Cardiac muscle cell (in vitro differentiated cells and primary cell): ENCODE results near the gene ASB15. TPM values are rescaled to one million over a fixed set of nuclear protein-coding genes. Genes with fewer than 3 reads are reported as not detected.

Experiments
- DNase-seq, 2 donors: peaks; one replicate each; pipeline versions ENCODE4 v3.0.0 to v3.0.0-alpha.2; 2010 to 2017; ENCODE audit warnings: low read depth in 1 of 2, low spot score in 1 of 2
- H3K27ac ChIP-seq: fragments of 200-600 bp; sonication (generic); 2 replicates; pipeline ENCODE4 v1.5.1; 2016
- H3K27me3 ChIP-seq: fragments of 200-600 bp; sonication (generic); 2 replicates; pipeline ENCODE4 v1.6.0; 2016; ENCODE audit warnings: control low read depth
- H3K36me3 ChIP-seq: fragments of 200-600 bp; sonication (generic); 2 replicates; pipeline ENCODE4 v1.5.1; 2016; ENCODE audit warnings: control low read depth
- H3K4me1 ChIP-seq: fragments of 200-600 bp; sonication (generic); 2 replicates; pipeline ENCODE4 v1.8.1; 2017; ENCODE audit warnings: low read depth, mild to moderate bottlenecking, mixed run types
- H3K4me3 ChIP-seq: fragments of 200-600 bp; sonication (generic); 2 replicates; pipeline ENCODE4 v1.5.1; 2016; ENCODE audit warnings: mild to moderate bottlenecking
- H3K9me3 ChIP-seq: fragments of 200-600 bp; sonication (generic); 2 replicates; pipeline ENCODE4 v1.5.1; 2017; ENCODE audit warnings: low read depth, mild to moderate bottlenecking, control low read depth
- polyA plus RNA-seq: library from polyadenylated mRNA; unstranded; fragments of >200 nt; fragmentation: Nextera tagmentation; extraction: Ambion mirVana; gene quantifications from 2 replicates; pipeline ENCODE4 v1.2.1, GENCODE V29; 2016
- total RNA-seq: library from RNA; depleted of rRNA; stranded (reverse); fragments of >200 nt; gene quantifications from 2 replicates; pipeline ENCODE4 v1.2.3, GENCODE V29; 2016
- TF ChIP-seq, protein P1 (sequence below): IDR thresholded peaks from 2 replicates; pipeline ENCODE4 v1.5.1; 2012; ENCODE audit warnings: low read depth, mild to moderate bottlenecking, low read length

The ASB15 gene
- total and polyA plus RNA-seq, 2 experiments from 2014 or later, result not detected

GRCh38 chr7:123679614-123680013, 78.0 kb downstream of the ASB15 start:
- Histone ChIP-seq H3K4me1 (peaks cover 37% of the 10 kb centered on the region), H3K36me3 (peaks cover 9% of the 10 kb centered on the region), H3K9me3 (no peaks in the 10 kb centered on the region), H3K27ac (peak overlapping the region; percentile 99), H3K27me3 (no peaks in the 10 kb centered on the region), H3K4me3 (no peak overlapping the region)
- no peak for DNase-seq
- TF ChIP-seq, protein P1, sequence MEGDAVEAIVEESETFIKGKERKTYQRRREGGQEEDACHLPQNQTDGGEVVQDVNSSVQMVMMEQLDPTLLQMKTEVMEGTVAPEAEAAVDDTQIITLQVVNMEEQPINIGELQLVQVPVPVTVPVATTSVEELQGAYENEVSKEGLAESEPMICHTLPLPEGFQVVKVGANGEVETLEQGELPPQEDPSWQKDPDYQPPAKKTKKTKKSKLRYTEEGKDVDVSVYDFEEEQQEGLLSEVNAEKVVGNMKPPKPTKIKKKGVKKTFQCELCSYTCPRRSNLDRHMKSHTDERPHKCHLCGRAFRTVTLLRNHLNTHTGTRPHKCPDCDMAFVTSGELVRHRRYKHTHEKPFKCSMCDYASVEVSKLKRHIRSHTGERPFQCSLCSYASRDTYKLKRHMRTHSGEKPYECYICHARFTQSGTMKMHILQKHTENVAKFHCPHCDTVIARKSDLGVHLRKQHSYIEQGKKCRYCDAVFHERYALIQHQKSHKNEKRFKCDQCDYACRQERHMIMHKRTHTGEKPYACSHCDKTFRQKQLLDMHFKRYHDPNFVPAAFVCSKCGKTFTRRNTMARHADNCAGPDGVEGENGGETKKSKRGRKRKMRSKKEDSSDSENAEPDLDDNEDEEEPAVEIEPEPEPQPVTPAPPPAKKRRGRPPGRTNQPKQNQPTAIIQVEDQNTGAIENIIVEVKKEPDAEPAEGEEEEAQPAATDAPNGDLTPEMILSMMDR, result no peak

DNA sequence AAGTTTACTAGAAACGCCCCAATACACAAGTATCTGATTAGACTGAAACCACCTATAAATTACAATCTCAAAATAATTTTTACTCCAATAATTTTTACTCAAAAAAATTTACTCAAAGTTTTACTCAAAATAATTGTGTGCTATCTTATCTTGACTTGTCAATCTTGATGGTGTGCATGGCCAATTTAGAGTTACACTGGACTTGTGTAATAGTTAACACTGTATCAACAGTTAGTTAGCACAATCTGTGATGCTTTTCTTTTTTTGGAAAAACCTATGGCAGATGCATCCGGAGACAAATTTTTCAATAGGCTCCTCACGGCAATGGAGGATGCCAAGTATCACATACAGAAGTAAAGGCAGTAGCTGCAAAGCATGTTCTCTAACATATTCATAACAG, 79.0 kb downstream of the ASB15 start:
- peaks cover 12% of the 10 kb centered on the region for H3K36me3 ChIP-seq
- H3K4me3 ChIP-seq, result no peak overlapping the region
- H3K27me3 ChIP-seq, result no peaks in the 10 kb centered on the region
- peak overlapping the region; percentile 99 for H3K27ac ChIP-seq
- DNase-seq, result no peak
- TF ChIP-seq, protein P1, result no peak
- peaks cover 30% of the 10 kb centered on the region for H3K4me1 ChIP-seq
- no peaks in the 10 kb centered on the region for H3K9me3 ChIP-seq

GRCh38 chr7:123681561-123681960, 79.9 kb downstream of the ASB15 start:
- H3K27ac ChIP-seq, result peak overlapping the region; percentile 99
- peaks cover 30% of the 10 kb centered on the region for H3K4me1 ChIP-seq
- no peak overlapping the region for H3K4me3 ChIP-seq
- TF ChIP-seq, protein P1, result no peak
- H3K36me3 ChIP-seq, result peaks cover 12% of the 10 kb centered on the region
- H3K27me3 ChIP-seq, result no peaks in the 10 kb centered on the region
- H3K9me3 ChIP-seq, result no peaks in the 10 kb centered on the region
- DNase-seq, result peak in 1 of 2 donors; percentile 83

DNA sequence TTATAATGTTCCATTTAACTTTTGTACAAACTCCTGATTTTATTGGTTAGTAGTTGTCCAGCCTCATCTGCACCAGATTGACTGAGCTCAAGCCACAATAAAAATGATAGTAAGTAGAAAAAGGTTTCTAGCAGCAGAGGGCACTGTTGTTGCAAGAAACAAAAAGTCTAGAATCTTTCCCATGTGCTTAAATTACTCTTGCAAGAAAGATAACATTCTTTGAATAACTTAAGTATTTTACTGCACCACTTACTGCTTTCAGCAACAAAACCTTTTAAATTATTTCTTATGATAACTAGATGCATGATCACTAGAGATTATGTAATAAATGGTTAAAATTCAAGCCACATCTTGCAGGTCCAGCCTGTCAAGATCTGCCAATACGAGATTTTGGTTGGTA, 81.1 kb downstream of the ASB15 start:
- H3K9me3 ChIP-seq, result no peaks in the 10 kb centered on the region
- H3K36me3 ChIP-seq, result peaks cover 13% of the 10 kb centered on the region
- peak overlapping the region; percentile 99 for H3K27ac ChIP-seq
- no peak overlapping the region for H3K4me3 ChIP-seq
- DNase-seq, result peak; percentile 68 to 80
- H3K27me3 ChIP-seq, result no peaks in the 10 kb centered on the region
- TF ChIP-seq, protein P1, result peak; percentile 54
- peaks cover 30% of the 10 kb centered on the region for H3K4me1 ChIP-seq

GRCh38 chr7:123687161-123687560, 85.5 kb downstream of the ASB15 start:
- Histone ChIP-seq H3K9me3 (no peaks in the 10 kb centered on the region), H3K4me3 (no peak overlapping the region), H3K4me1 (peaks cover 8% of the 10 kb centered on the region), H3K27me3 (no peaks in the 10 kb centered on the region), H3K36me3 (peaks cover 36% of the 10 kb centered on the region), H3K27ac (no peak overlapping the region)
- TF ChIP-seq, protein P1, result no peak
- no peak for DNase-seq

DNA sequence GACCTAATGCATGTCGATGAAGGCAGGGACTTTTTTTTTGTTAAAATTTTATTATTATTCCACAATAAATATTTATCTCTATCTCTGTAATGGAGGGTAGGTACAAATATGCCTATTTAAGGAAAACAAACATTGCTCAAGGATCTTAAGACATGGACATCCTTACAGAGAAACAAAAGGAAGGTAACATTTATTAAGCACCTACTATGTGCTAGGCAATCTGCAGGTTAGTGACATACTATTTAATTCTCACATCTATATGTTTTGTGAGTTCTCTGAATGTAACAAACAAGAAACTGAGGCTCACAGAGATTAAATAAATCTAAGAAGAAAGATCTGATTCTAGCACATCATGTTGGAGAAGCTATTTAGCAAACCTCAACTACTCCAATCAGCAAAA, 86.1 kb downstream of the ASB15 start:
- TF ChIP-seq, protein P1, result no peak
- no peak overlapping the region for H3K4me3 ChIP-seq
- peaks cover 41% of the 10 kb centered on the region for H3K36me3 ChIP-seq

More for the DNA sequence above, 86.1 kb downstream of the ASB15 start:
- H3K4me1 ChIP-seq, result peaks cover 3% of the 10 kb centered on the region
- H3K9me3 ChIP-seq, result no peaks in the 10 kb centered on the region
- DNase-seq, result no peak
- no peaks in the 10 kb centered on the region for H3K27me3 ChIP-seq
- no peak overlapping the region for H3K27ac ChIP-seq
